H9 (cell line): ENCODE data around the gene GCSH. TPM values are rescaled to one million over a fixed set of nuclear protein-coding genes. Genes with fewer than 3 reads are reported as not detected.

Experiments
- DNase-seq: peaks from one replicate; pipeline ENCODE4 v3.0.0-alpha.2; 2017
- H2AFZ ChIP-seq: one replicate; pipeline ENCODE4 v1.6.1; 2013; ENCODE audit warnings: mild to moderate bottlenecking, low read length, control low read depth, moderate library complexity
- H2AK5ac ChIP-seq: 2 replicates; pipeline ENCODE4 v1.6.1; 2013; ENCODE audit warnings: low read length, control low read depth, mixed read lengths; ENCODE audit not compliant: insufficient read length
- H2BK120ac ChIP-seq: one replicate; pipeline ENCODE4 v1.6.1; 2013; ENCODE audit warnings: low read depth, mild to moderate bottlenecking, low read length, control low read depth, inconsistent platforms; ENCODE audit not compliant: poor library complexity, severe bottlenecking
- H2BK12ac ChIP-seq: 2 replicates; pipeline ENCODE4 v1.6.1; 2013; ENCODE audit warnings: low read length, control low read depth, mixed read lengths, low read depth; ENCODE audit not compliant: insufficient read length
- H2BK15ac ChIP-seq: 2 replicates; pipeline ENCODE4 v1.6.1; 2013; ENCODE audit warnings: low read depth, low read length, control low read depth
- H2BK20ac ChIP-seq: one replicate; pipeline ENCODE4 v1.6.1; 2013; ENCODE audit warnings: low read depth, mild to moderate bottlenecking, low read length, control low read depth, inconsistent platforms; ENCODE audit not compliant: poor library complexity, severe bottlenecking
- H2BK5ac ChIP-seq: 2 replicates; pipeline ENCODE4 v1.6.1; 2013; ENCODE audit warnings: low read length, control low read depth, mixed read lengths; ENCODE audit not compliant: insufficient read length
- H3K14ac ChIP-seq: 2 replicates; pipeline ENCODE4 v1.6.1; 2013; ENCODE audit warnings: low read length, control low read depth; ENCODE audit not compliant: insufficient read depth
- H3K18ac ChIP-seq: 2 replicates; pipeline ENCODE4 v1.6.1; 2013; ENCODE audit warnings: low read depth, mild to moderate bottlenecking, mixed read lengths, low read length, control low read depth; ENCODE audit not compliant: insufficient read length
- H3K23ac ChIP-seq: 2 replicates; pipeline ENCODE4 v1.6.1; 2013; ENCODE audit warnings: low read length, control low read depth, mixed read lengths, low read depth; ENCODE audit not compliant: insufficient read length
- H3K23me2 ChIP-seq: 2 replicates; pipeline ENCODE4 v1.6.1; 2013; ENCODE audit warnings: low read depth, mild to moderate bottlenecking, mixed read lengths, low read length, control low read depth; ENCODE audit not compliant: insufficient read length, poor library complexity, severe bottlenecking
- H3K27ac ChIP-seq: 2 replicates; pipeline ENCODE4 v1.5.1; 2013; ENCODE audit warnings: low read length, control low read depth, mixed read lengths, low read depth; ENCODE audit not compliant: insufficient read length
- H3K27me3 ChIP-seq: 2 replicates; pipeline ENCODE4 v1.6.1; 2013; ENCODE audit warnings: low read length, control low read depth, inconsistent platforms; ENCODE audit not compliant: insufficient read depth
- H3K4ac ChIP-seq: 2 replicates; pipeline ENCODE4 v1.6.1; 2013; ENCODE audit warnings: low read depth, mild to moderate bottlenecking, control low read depth, inconsistent platforms, low read length, moderate library complexity
- H3K4me1 ChIP-seq: 2 replicates; pipeline ENCODE4 v1.6.1; 2013; ENCODE audit warnings: low read length, control low read depth, inconsistent platforms; ENCODE audit not compliant: insufficient read depth
- H3K4me2 ChIP-seq: 2 replicates; pipeline ENCODE4 v1.6.1; 2013; ENCODE audit warnings: low read length, control low read depth, mixed read lengths; ENCODE audit not compliant: insufficient read length, insufficient read depth
- H3K56ac ChIP-seq: 2 replicates; pipeline ENCODE4 v1.6.1; 2013; ENCODE audit warnings: low read depth, mild to moderate bottlenecking, mixed read lengths, low read length, control low read depth; ENCODE audit not compliant: insufficient read length
- H3K79me1 ChIP-seq: 2 replicates; pipeline ENCODE4 v1.6.1; 2013; ENCODE audit warnings: low read depth, mild to moderate bottlenecking, moderate library complexity, low read length, control low read depth, inconsistent platforms; ENCODE audit not compliant: insufficient read depth, poor library complexity, severe bottlenecking
- H3K79me2 ChIP-seq: 2 replicates; pipeline ENCODE4 v1.6.1; 2013; ENCODE audit warnings: low read length, control low read depth, inconsistent platforms; ENCODE audit not compliant: insufficient read depth
- H3K9ac ChIP-seq: 2 replicates; pipeline ENCODE4 v1.6.1; 2013; ENCODE audit warnings: low read length, control low read depth, mixed read lengths; ENCODE audit not compliant: insufficient read length; ENCODE audit errors: extremely low read depth
- H3K9me3 ChIP-seq: one replicate; pipeline ENCODE4 v1.6.1; 2013; ENCODE audit warnings: low read depth, low read length, inconsistent platforms; ENCODE audit not compliant: control insufficient read depth
- H3T11ph ChIP-seq: one replicate; pipeline ENCODE4 v1.6.1; 2013; ENCODE audit warnings: mild to moderate bottlenecking, low read length, control low read depth, inconsistent platforms
- H4K20me1 ChIP-seq: one replicate; pipeline ENCODE4 v1.6.1; 2013; ENCODE audit not compliant: control insufficient read depth, insufficient read length, insufficient read depth
- H4K5ac ChIP-seq: 2 replicates; pipeline ENCODE4 v1.6.1; 2013; ENCODE audit warnings: low read depth, mild to moderate bottlenecking, mixed read lengths, low read length, control low read depth; ENCODE audit not compliant: insufficient read length
- H4K8ac ChIP-seq: replicated peaks from 2 replicates; pipeline ENCODE4 v1.6.1; 2013; ENCODE audit warnings: low read length, control low read depth, mixed read lengths, low read depth; ENCODE audit not compliant: insufficient read length
- H4K91ac ChIP-seq: 2 replicates; pipeline ENCODE4 v1.6.1; 2013; ENCODE audit warnings: low read depth, mild to moderate bottlenecking, moderate library complexity, mixed read lengths, low read length, control low read depth; ENCODE audit not compliant: insufficient read length
- H3K27ac Mint-ChIP-seq, 3 experiments: 2 replicates in 2 of 3; 3 replicates in 1 of 3; pipeline ENCODE4 v1.8.0; 2020 to 2021; ENCODE audit warnings: mixed read lengths in 3 of 3, mild to moderate bottlenecking in 1 of 3, moderate library complexity in 1 of 3
- H3K27me3 Mint-ChIP-seq: 2 replicates; pipeline ENCODE4 v1.8.0; 2021; ENCODE audit warnings: low read depth, mild to moderate bottlenecking, moderate library complexity, mixed read lengths
- H3K36me3 Mint-ChIP-seq, 3 experiments: 2 replicates in 2 of 3; 3 replicates in 1 of 3; pipeline ENCODE4 v1.8.0; 2020 to 2021; ENCODE audit warnings: low read depth in 3 of 3, mixed read lengths in 3 of 3; ENCODE audit not compliant: insufficient read depth in 1 of 3
- H3K4me1 Mint-ChIP-seq, 2 experiments: 2 replicates each; pipeline ENCODE4 v1.8.0; 2020; ENCODE audit warnings: mixed read lengths in 2 of 2
- H3K4me3 Mint-ChIP-seq, 2 experiments: 2 replicates in 1 of 2; 3 replicates in 1 of 2; pipeline ENCODE4 v1.8.0; 2020 to 2021; ENCODE audit warnings: mild to moderate bottlenecking in 2 of 2, mixed read lengths in 2 of 2, moderate library complexity in 1 of 2
- H3K9me3 Mint-ChIP-seq, 2 experiments: 2 replicates in 1 of 2; 3 replicates in 1 of 2; pipeline ENCODE4 v1.8.0; 2020; ENCODE audit warnings: mild to moderate bottlenecking in 2 of 2, mixed read lengths in 2 of 2, moderate library complexity in 1 of 2
- CTCF ChIP-seq: fragments of 200-600 bp; sonication (generic); conservative IDR thresholded peaks from 3 replicates; pipeline ENCODE4 v1.8.0; 2021; ENCODE audit warnings: antibody characterized with exemption, mild to moderate bottlenecking
- WGBS: extraction: QIAGEN DNeasy Blood & Tissue Kit; methylation state at CpG from one replicate; pipeline ENCODE4 v1.1.7; 2013; ENCODE audit warnings: missing lambda C conversion rate, low lambda C conversion rate, mixed read lengths; ENCODE audit not compliant: insufficient read length; ENCODE audit errors: extremely low coverage; 5-methylcytosine and 5-hydroxymethylcytosine counted together
- total RNA-seq: library from RNA; stranded (reverse); gene quantifications from 2 replicates; pipeline ENCODE4 v1.2.1, GENCODE V29; 2021

GCSH gene
- total RNA-seq, 1 experiment from 2014 or later, result 87.4 TPM

- Histone ChIP-seq H3K4me1 (no peaks in the 10 kb centered on the region), H3K27me3 (no peaks in the 10 kb centered on the region), H3K9me3 (no peaks in the 10 kb centered on the region), H3K27ac (no peak overlapping the region), H2BK120ac (no peak overlapping the region), H4K8ac (no peak overlapping the region), H3K56ac (no peak overlapping the region), H3K18ac (no peak overlapping the region), H3K79me2 (no peaks in the 10 kb centered on the region), H3K23ac (no peak overlapping the region), H3K79me1 (no peaks in the 10 kb centered on the region), H3K23me2 (no peaks in the 10 kb centered on the region), H3K4me2 (no peak overlapping the region), H3K4ac (no peak overlapping the region), H3T11ph (no peak overlapping the region), H2BK15ac (no peak overlapping the region), H2BK12ac (no peak overlapping the region), H2AK5ac (no peak overlapping the region), H2BK5ac (no peak overlapping the region), H2AFZ (no peak overlapping the region), H2BK20ac (no peak overlapping the region), H3K9ac (no peak overlapping the region), H4K5ac (no peak overlapping the region), H4K91ac (no peak overlapping the region), H3K14ac (no peak overlapping the region), H4K20me1 (no peaks in the 10 kb centered on the region)
- TF ChIP-seq CTCF, result no peak
- peak overlapping the region in 1 of 3 experiments; percentile 12; a peak in 1 of 7 replicates for H3K27ac Mint-ChIP-seq
- H3K4me1 Mint-ChIP-seq, result no peaks in the 10 kb centered on the region
- no peaks in the 10 kb centered on the region for H3K36me3 Mint-ChIP-seq
- WGBS, result no CpG with 5 or more reads among the region's 16 CpGs
- no peaks in the 10 kb centered on the region; the same call in 1 of the 2 replicates for H3K27me3 Mint-ChIP-seq
- no peaks in the 10 kb centered on the region; a peak in 1 of 5 replicates for H3K9me3 Mint-ChIP-seq
- no peak for DNase-seq
- no peak overlapping the region for H3K4me3 Mint-ChIP-seq
Measured at GRCh38 chr16:81128726-81129524, 32.7 kb upstream of the GCSH start.
